Body of pancreas (tissue), 4 donors: Measurements from ENCODE around the gene INTS11. TPM values are rescaled to one million over a fixed set of nuclear protein-coding genes. Genes with fewer than 3 reads are reported as not detected.

Source experiments
- ATAC-seq: fragments of 150-250 bp; one replicate; pipeline ENCODE4 v1.9.1; 2016
- DNase-seq, 4 donors: peaks; one replicate each; pipeline ENCODE4 v3.0.0-alpha.2; 2019
- H3K27ac ChIP-seq, 4 donors: fragments of 200-600 bp; sonication (generic); 1 replicate in 3 of 4; 2 replicates in 1 of 4; pipeline versions ENCODE4 v1.5.1 to v1.6.1; 2016 to 2019; ENCODE audit warnings: mild to moderate bottlenecking in 1 of 4, mixed read lengths in 1 of 4, moderate library complexity in 1 of 4
- H3K27me3 ChIP-seq, 2 donors: fragments of 200-600 bp; sonication (generic); one replicate each; pipeline ENCODE4 v1.6.0; 2016; ENCODE audit warnings: mild to moderate bottlenecking in 1 of 2
- H3K36me3 ChIP-seq, 2 donors: fragments of 200-600 bp; sonication (generic); replicated peaks in 1 of 2; 2 replicates each; pipeline ENCODE4 v1.5.1; 2016; ENCODE audit warnings: low read depth in 2 of 2; ENCODE audit not compliant: insufficient read depth in 1 of 2
- H3K4me1 ChIP-seq: fragments of 200-600 bp; sonication (generic); one replicate; pipeline ENCODE4 v1.6.0; 2016
- H3K4me3 ChIP-seq, 2 donors: fragments of 200-600 bp; sonication (generic); 1 replicate in 1 of 2; 2 replicates in 1 of 2; pipeline ENCODE4 v1.5.1; 2016 to 2019
- H3K9me3 ChIP-seq, 3 donors: fragments of 200-600 bp; sonication (generic); 1 replicate in 2 of 3; 2 replicates in 1 of 3; pipeline ENCODE4 v1.5.1; 2016
- POLR2A ChIP-seq, 3 donors: fragments of 450-650 bp; IDR thresholded peaks; one replicate each; pipeline ENCODE4 v1.6.1; 2016; ENCODE audit warnings: antibody characterized with exemption in 3 of 3, mild to moderate bottlenecking in 2 of 3
- WGBS, 2 donors: methylation state at CpG; one replicate each; pipeline ENCODE4 v1.1.5; 2017; 5-methylcytosine and 5-hydroxymethylcytosine counted together
- intact Hi-C: fragments of 100-400 bp; cut with DNase I; formaldehyde crosslinking; loops from one replicate; pipeline ENCODE4 v1.15.1; 2023
- total RNA-seq, 2 donors: library from RNA; depleted of rRNA; stranded (reverse); fragments of >200 nt; gene quantifications; one replicate each; pipeline ENCODE4 v1.1.0, GENCODE V29; 2016
- TF ChIP-seq, protein P1 (sequence below), 7 experiments: fragments of 450-650 bp in 4 of 7; fragments of 200-600 bp in 3 of 7; sonication (generic) in 3 of 7; IDR thresholded peaks; one replicate each; pipeline ENCODE4 v1.5.1; 2016 to 2019; ENCODE audit warnings: antibody characterized with exemption in 7 of 7

Gene INTS11
- total RNA-seq, 2 donors from 2014 or later, result 89.0 to 189 TPM

DNA sequence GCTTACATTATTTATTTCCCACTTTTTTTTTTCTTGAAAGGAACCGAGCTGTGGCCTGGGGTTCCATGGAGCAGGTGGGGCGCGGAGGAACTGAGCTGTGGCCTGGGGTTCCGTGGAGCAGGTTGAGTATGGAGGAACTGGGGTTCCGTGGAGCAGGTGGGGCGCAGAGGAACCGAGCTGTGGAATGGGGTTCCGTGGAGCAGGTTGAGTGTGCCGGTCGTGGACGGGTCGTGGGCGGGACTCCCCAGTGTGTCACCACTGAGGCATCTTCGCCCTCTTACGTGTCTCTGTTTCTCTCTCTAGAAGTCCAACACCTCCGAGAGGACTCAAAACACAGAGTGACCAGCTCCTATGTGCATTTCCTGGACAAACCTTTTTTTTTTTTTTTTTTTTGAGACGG is 45.4 kb downstream of the INTS11 start:
- intact Hi-C loops, result no loop called here
- Histone ChIP-seq H3K9me3 (no peaks in the 10 kb centered on the region), H3K27me3 (no peaks in the 10 kb centered on the region), H3K36me3 (no peaks in the 10 kb centered on the region), H3K4me3 (no peak overlapping the region), H3K27ac (no peak overlapping the region), H3K4me1 (peaks cover 21% of the 10 kb centered on the region)
- no peak for TF ChIP-seq POLR2A (IDR thresholded peaks at IDR 0.05)
- TF ChIP-seq, protein P1, sequence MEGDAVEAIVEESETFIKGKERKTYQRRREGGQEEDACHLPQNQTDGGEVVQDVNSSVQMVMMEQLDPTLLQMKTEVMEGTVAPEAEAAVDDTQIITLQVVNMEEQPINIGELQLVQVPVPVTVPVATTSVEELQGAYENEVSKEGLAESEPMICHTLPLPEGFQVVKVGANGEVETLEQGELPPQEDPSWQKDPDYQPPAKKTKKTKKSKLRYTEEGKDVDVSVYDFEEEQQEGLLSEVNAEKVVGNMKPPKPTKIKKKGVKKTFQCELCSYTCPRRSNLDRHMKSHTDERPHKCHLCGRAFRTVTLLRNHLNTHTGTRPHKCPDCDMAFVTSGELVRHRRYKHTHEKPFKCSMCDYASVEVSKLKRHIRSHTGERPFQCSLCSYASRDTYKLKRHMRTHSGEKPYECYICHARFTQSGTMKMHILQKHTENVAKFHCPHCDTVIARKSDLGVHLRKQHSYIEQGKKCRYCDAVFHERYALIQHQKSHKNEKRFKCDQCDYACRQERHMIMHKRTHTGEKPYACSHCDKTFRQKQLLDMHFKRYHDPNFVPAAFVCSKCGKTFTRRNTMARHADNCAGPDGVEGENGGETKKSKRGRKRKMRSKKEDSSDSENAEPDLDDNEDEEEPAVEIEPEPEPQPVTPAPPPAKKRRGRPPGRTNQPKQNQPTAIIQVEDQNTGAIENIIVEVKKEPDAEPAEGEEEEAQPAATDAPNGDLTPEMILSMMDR (IDR thresholded peaks at IDR 0.05), result no peak
- WGBS, 2 donors, result 94% methylated on average over 17 of the region's 17 CpGs
- no peak for ATAC-seq
- DNase-seq, result no peak

DNA sequence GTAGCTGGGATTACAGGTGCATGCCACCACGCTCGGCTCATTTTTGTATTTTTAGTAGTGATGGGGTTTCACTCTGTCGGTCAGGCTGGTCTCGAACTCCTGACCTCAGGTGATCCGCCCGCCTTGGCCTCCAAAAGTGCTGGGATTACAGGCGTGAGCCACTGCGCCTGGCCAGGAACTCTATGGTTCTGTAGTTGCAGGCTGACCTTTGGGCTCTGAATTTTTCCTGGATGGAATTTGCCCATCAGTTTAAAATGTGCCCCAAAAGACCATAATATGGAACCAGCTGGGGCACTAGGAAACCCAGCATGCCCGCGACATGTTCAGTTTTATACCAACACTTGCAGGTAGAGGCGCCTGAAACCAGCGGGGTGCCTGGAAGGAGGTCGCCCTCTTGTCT is 45.8 kb downstream of the INTS11 start:
- Histone ChIP-seq H3K9me3 (no peaks in the 10 kb centered on the region), H3K27ac (no peak overlapping the region), H3K4me1 (peaks cover 21% of the 10 kb centered on the region), H3K36me3 (no peaks in the 10 kb centered on the region), H3K4me3 (no peak overlapping the region), H3K27me3 (no peaks in the 10 kb centered on the region)
- TF ChIP-seq POLR2A (IDR thresholded peaks at IDR 0.05), result no peak
- TF ChIP-seq, protein P1 (IDR thresholded peaks at IDR 0.05), result no peak
- DNase-seq, result no peak
- 92% methylated on average over 12 of the region's 13 CpGs for WGBS, 2 donors
- no peak for ATAC-seq
- intact Hi-C loops, result no loop called here

DNA sequence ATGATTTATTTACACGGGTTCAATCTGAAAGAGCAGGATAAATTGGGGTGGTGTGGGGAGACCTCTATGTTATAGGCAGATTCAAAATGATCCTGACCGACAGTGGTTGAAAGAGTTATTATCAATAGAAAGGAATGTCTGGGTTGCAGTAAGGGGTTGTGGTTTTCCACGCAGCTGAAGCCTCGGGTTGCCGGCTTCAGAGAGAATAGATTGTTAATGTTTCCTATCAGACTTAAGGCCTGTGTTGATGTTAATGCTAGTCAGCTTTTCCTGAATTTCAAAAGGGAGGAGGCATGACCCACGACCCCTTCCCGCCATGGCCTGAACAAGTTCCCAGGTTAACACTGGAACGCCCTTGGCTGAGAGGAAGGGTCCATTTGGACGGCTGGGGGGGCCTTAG is 48.6 kb downstream of the INTS11 start:
- Histone ChIP-seq H3K27me3 (no peaks in the 10 kb centered on the region), H3K27ac (no peak overlapping the region), H3K9me3 (no peaks in the 10 kb centered on the region), H3K4me1 (peaks cover 25% of the 10 kb centered on the region), H3K4me3 (no peak overlapping the region), H3K36me3 (no peaks in the 10 kb centered on the region)
- no peak for DNase-seq
- TF ChIP-seq, protein P1 (IDR thresholded peaks at IDR 0.05), result no peak
- no peak for TF ChIP-seq POLR2A (IDR thresholded peaks at IDR 0.05)
- 77 to 78% methylated on average over 9 of the region's 9 CpGs for WGBS, 2 donors
- intact Hi-C loops, result no loop called here
- ATAC-seq, result no peak

DNA sequence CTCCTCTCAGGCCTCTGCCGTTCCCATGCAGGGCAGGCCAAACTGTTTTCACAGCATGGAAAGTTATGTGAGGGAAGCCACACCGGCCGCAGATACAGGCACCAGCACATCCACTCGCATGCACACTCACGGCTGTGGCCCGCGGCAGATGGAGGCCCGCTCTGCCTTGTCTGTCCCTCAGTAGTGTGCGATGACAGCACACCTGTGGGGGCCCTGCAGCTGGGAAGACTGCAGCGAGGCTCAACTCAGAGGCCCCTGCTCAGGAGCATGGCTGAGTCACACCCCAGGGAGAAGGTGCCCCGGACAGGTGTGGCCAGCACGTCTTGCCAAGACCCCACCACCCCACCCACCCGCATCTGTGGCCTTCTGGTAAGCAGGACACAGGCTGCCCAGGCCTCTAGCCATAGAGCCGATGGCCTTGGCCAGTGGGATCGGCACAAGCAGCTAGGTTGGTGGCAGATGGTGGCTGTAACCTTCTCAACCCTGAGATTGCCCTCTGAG is 49.5 kb downstream of the INTS11 start:
- Histone ChIP-seq H3K27me3 (no peaks in the 10 kb centered on the region), H3K27ac (no peak overlapping the region), H3K4me3 (no peak overlapping the region), H3K4me1 (peaks cover 34% of the 10 kb centered on the region), H3K36me3 (no peaks in the 10 kb centered on the region), H3K9me3 (no peaks in the 10 kb centered on the region)
- ATAC-seq, result no peak
- no peak for DNase-seq
- WGBS, 2 donors, result 66 to 87% methylated on average over 3 to 15 of the region's 15 CpGs
- intact Hi-C loops, result no loop called here
- TF ChIP-seq, protein P1 (IDR thresholded peaks at IDR 0.05), result no peak

DNA sequence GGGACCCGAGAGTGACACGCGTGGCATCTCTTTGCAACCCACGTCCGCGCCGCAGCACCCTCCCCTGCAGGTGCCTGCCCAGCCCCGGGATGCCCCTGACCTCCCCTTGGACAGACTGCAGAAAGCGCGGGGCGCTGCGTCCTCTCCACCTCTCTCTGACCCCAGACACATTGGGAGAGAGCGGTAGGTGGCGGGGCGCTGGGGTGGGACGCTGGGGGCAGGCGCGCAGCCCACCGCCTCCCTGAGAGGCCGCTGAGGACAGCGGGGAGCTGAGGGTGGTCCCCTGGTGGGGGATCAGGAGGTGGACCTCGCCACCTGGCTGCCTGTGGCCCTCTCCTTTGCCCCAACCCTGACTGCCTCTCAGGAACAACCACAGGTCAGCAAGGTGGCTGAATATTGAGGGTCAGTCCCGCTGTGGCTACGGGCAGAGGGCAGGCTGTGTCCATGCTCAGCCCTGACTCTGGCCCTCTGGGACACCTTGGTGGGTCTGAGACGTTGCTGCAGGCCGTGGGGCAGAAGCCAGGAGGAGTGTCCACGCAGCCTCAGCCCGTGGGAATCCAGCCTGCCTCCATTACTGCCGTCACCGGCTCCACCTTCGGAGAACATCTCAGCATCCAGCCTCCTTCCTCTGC is 50.0 kb downstream of the INTS11 start:
- H3K4me1 ChIP-seq, result peaks cover 34% of the 10 kb centered on the region
- DNase-seq (no peak), ATAC-seq (no peak)
- H3K27ac ChIP-seq, result peak overlapping the region; percentile 26 to 79 (median 64)
- H3K9me3 ChIP-seq, result no peaks in the 10 kb centered on the region
- H3K36me3 ChIP-seq, result no peaks in the 10 kb centered on the region
- intact Hi-C loops, result no loop called here
- H3K27me3 ChIP-seq, result no peaks in the 10 kb centered on the region
- 26 to 66% methylated on average over 8 to 27 of the region's 31 CpGs for WGBS, 2 donors
- peak overlapping the region; percentile 68 to 70 for H3K4me3 ChIP-seq
- no peak for TF ChIP-seq POLR2A (IDR thresholded peaks at IDR 0.05)
- TF ChIP-seq, protein P1 (IDR thresholded peaks at IDR 0.05), result no peak
